GM18526 (cell line): ENCODE measurements around the gene TCF4.

ENCODE experiments used
- POLR2A ChIP-seq: IDR thresholded peaks from 3 replicates; pipeline ENCODE4 v1.6.1; 2011; ENCODE audit not compliant: insufficient read length; ENCODE audit errors: extremely low read depth

The TCF4 gene

GRCh38 chr18:55414475-55414874, 173.5 kb downstream of the TCF4 start:
- no peak for TF ChIP-seq POLR2A

GRCh38 chr18:55413474-55413873, 174.5 kb downstream of the TCF4 start:
- TF ChIP-seq POLR2A, result no peak

GRCh38 chr18:55407774-55408535, 180.0 kb downstream of the TCF4 start:
- no peak for TF ChIP-seq POLR2A

GRCh38 chr18:55407191-55407590, 180.8 kb downstream of the TCF4 start:
- no peak for TF ChIP-seq POLR2A

GRCh38 chr18:55406451-55406991, 181.5 kb downstream of the TCF4 start:
- TF ChIP-seq POLR2A, result no peak

GRCh38 chr18:55405893-55406406, 182.0 kb downstream of the TCF4 start:
- no peak for TF ChIP-seq POLR2A

GRCh38 chr18:55405475-55405874, 182.5 kb downstream of the TCF4 start:
- no peak for TF ChIP-seq POLR2A

GRCh38 chr18:55404832-55405465, 183.0 kb downstream of the TCF4 start:
- no peak for TF ChIP-seq POLR2A

GRCh38 chr18:55404136-55404830, 183.7 kb downstream of the TCF4 start:
- TF ChIP-seq POLR2A, result no peak

- TF ChIP-seq POLR2A, result no peak
Measured at GRCh38 chr18:55403421-55403949, 184.5 kb downstream of the TCF4 start.

- TF ChIP-seq POLR2A, result no peak
Measured at GRCh38 chr18:55402731-55403405, 185.1 kb downstream of the TCF4 start.

- no peak for TF ChIP-seq POLR2A
Measured at GRCh38 chr18:55401638-55402191, 186.3 kb downstream of the TCF4 start.

- TF ChIP-seq POLR2A, result no peak
Measured at GRCh38 chr18:55400590-55401541, 187.1 kb downstream of the TCF4 start.
